Fibroblast of the aortic adventitia (primary cell): ENCODE measurements around the gene TM4SF18. TPM values are rescaled to one million over a fixed set of nuclear protein-coding genes. Genes with fewer than 3 reads are reported as not detected.

Experiments
- DNase-seq: peaks from one replicate; pipeline ENCODE4 v3.0.0-alpha.2; 2010; ENCODE audit warnings: low read depth
- H3K4me3 ChIP-seq: 2 replicates; pipeline ENCODE4 v1.5.1; 2011; ENCODE audit warnings: low read depth, mild to moderate bottlenecking, control low read depth, low read length, moderate library complexity
- CTCF ChIP-seq: IDR thresholded peaks from 2 replicates; pipeline ENCODE4 v1.5.1; 2011; ENCODE audit warnings: mild to moderate bottlenecking, low read length, control low read depth, inconsistent platforms; ENCODE audit not compliant: insufficient read depth
- total RNA-seq: library from RNA; depleted of rRNA; stranded (reverse); fragments of >200 nt; gene quantifications from 2 replicates; pipeline ENCODE4 v1.2.3, GENCODE V29; 2012; ENCODE audit warnings: low replicate concordance

The TM4SF18 gene
- total RNA-seq, 1 donor, result 0.27 TPM

DNA sequence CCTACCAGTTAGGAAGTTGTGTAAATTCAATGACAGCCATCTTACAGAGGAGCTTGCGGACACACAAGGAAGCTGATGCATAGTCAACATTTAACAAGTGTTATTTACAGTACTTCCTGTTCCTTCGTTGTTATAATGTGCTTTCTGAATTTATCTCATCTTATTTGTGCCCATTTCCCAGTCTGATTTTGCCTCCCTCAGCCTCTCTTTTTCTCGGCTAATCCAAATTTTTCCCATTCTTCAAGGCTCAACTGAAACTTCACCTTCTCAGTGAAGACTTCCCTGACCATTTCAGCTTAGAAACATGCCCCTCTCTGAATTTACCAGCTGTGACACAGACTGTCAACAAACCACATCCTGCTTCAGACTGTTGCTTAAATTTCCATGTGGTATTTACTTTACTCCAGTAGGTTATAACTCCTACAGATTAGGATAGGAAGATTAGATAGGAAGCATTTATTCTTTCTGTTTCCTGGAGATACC, 56.1 kb downstream of the TM4SF18 start:
- H3K4me3 ChIP-seq, result no peak overlapping the region
- TF ChIP-seq CTCF, result no peak
- DNase-seq, result peak; percentile 70

- DNase-seq, result no peak
- TF ChIP-seq CTCF, result no peak
- no peak overlapping the region for H3K4me3 ChIP-seq
These were observed 56.8 kb downstream of the TM4SF18 start for GRCh38 chr3:149276619-149277018.

DNA sequence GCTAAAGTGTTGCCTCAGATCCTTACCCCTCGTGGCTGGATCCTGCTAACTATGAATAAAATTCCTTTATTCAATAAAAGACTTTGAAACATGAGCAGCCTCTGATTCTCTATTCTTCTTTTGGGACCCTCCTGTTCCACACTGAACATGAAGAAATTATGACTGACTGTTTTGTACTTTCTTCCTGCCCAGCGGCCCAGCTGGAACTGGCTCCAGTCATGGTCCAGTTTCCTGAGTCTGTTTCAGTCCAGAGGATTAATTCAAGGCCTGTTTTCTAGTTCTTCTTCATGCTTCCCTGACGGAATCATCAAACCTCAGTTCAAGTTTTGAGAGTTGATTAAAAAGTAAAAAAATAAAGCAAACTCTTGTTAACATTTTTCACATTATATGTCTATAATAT, 59.2 kb downstream of the TM4SF18 start:
- no peak overlapping the region for H3K4me3 ChIP-seq
- DNase-seq, result peak; percentile 20
- TF ChIP-seq CTCF, result no peak

GRCh38 chr3:149273096-149273751, 60.2 kb downstream of the TM4SF18 start:
- H3K4me3 ChIP-seq, result no peak overlapping the region
- peak; percentile 90 for TF ChIP-seq CTCF
- DNase-seq, result peak; percentile 95

GRCh38 chr3:149271669-149272068, 61.8 kb downstream of the TM4SF18 start:
- DNase-seq, result no peak
- H3K4me3 ChIP-seq, result no peak overlapping the region
- TF ChIP-seq CTCF, result no peak

- no peak for TF ChIP-seq CTCF
- H3K4me3 ChIP-seq, result no peak overlapping the region
- DNase-seq, result peak; percentile 37
These were observed 63.3 kb downstream of the TM4SF18 start for GRCh38 chr3:149270180-149270579.

DNA sequence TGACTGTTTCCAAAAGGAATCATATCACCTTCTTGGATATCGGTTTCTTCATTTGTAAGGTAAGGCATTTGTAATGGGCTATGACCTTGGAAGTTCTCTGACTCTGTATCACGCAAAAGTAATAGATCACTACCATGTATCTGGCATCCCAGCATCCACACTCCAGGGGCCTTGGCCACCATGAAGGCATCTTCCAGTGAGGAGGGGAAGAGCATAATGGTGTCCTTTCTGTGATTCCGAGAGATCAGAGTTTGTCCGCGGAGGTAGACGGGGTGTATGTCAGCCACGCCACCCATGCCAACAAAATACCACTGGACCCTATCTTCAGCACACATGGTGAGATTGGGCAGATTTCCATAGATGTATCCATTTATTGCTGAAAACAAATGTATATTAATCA, 63.7 kb downstream of the TM4SF18 start:
- no peak overlapping the region for H3K4me3 ChIP-seq
- no peak for TF ChIP-seq CTCF
- no peak for DNase-seq
